GM06990 (cell line): ENCODE results near the gene WDR54.

ENCODE experiments used
- DNase-seq: peaks from one replicate; pipeline ENCODE4 v3.0.0-alpha.2; 2011; ENCODE audit not compliant: insufficient read length; ENCODE audit errors: extremely low read depth
- H3K27me3 ChIP-seq: replicated peaks from 2 replicates; pipeline ENCODE4 v1.6.0; 2011; ENCODE audit warnings: low read length; ENCODE audit not compliant: control insufficient read depth, insufficient read depth
- H3K36me3 ChIP-seq: 2 replicates; pipeline ENCODE4 v1.5.1; 2011; ENCODE audit warnings: low read length; ENCODE audit not compliant: control insufficient read depth, insufficient read depth
- H3K4me3 ChIP-seq: replicated peaks from 2 replicates; pipeline ENCODE4 v1.5.1; 2011; ENCODE audit warnings: low read depth, mild to moderate bottlenecking, control low read depth, low read length
- CTCF ChIP-seq: IDR thresholded peaks from 2 replicates; pipeline ENCODE4 v1.5.1; 2011; ENCODE audit warnings: low read length, control low read depth, mild to moderate bottlenecking, inconsistent platforms; ENCODE audit not compliant: insufficient read depth, poor library complexity, severe bottlenecking

WDR54 gene

DNA sequence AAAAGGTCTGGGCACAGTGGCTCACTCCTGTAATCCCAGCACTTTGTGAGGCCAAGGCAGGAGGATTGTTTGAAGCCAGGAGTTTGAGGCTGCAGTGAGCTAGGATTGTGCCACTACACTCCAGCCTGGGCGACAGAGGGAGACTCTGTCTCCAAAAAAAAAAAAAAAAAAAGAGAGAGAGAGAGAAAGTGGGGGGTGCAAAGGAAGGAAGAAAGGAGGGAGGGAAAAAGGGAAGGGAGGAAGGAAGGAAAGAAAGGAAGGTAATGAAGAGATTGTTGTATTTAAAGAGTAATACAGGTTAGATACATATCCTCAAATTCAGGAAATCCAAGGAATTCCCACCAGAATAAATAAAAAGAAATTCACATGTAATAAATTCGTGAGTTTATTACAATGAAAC, 19.6 kb upstream of the WDR54 start:
- Histone ChIP-seq H3K27me3 (no peaks in the 10 kb centered on the region), H3K4me3 (no peak overlapping the region), H3K36me3 (no peaks in the 10 kb centered on the region)
- DNase-seq = no peak
- no peak for TF ChIP-seq CTCF

- peak; percentile 35 for DNase-seq
- Histone ChIP-seq H3K36me3 (no peaks in the 10 kb centered on the region), H3K27me3 (no peaks in the 10 kb centered on the region), H3K4me3 (no peak overlapping the region)
- no peak for TF ChIP-seq CTCF
Observed at GRCh38 chr2:74406035-74406434, 15.5 kb upstream of the WDR54 start.

GRCh38 chr2:74407682-74408081, 13.8 kb upstream of the WDR54 start:
- no peak for TF ChIP-seq CTCF
- H3K36me3 ChIP-seq = no peaks in the 10 kb centered on the region
- no peaks in the 10 kb centered on the region for H3K27me3 ChIP-seq
- H3K4me3 ChIP-seq = no peak overlapping the region
- DNase-seq = no peak

GRCh38 chr2:74413001-74413698, 8.4 kb upstream of the WDR54 start:
- Histone ChIP-seq H3K36me3 (no peaks in the 10 kb centered on the region), H3K4me3 (no peak overlapping the region), H3K27me3 (no peaks in the 10 kb centered on the region)
- no peak for DNase-seq
- TF ChIP-seq CTCF = no peak

- no peaks in the 10 kb centered on the region for H3K36me3 ChIP-seq
- no peak overlapping the region for H3K4me3 ChIP-seq
- DNase-seq = no peak
- H3K27me3 ChIP-seq = no peaks in the 10 kb centered on the region
- TF ChIP-seq CTCF = no peak
Observed at GRCh38 chr2:74414441-74414840, 7.1 kb upstream of the WDR54 start.
